ENCODE data around the gene UQCRC1.

The UQCRC1 gene

DNA sequence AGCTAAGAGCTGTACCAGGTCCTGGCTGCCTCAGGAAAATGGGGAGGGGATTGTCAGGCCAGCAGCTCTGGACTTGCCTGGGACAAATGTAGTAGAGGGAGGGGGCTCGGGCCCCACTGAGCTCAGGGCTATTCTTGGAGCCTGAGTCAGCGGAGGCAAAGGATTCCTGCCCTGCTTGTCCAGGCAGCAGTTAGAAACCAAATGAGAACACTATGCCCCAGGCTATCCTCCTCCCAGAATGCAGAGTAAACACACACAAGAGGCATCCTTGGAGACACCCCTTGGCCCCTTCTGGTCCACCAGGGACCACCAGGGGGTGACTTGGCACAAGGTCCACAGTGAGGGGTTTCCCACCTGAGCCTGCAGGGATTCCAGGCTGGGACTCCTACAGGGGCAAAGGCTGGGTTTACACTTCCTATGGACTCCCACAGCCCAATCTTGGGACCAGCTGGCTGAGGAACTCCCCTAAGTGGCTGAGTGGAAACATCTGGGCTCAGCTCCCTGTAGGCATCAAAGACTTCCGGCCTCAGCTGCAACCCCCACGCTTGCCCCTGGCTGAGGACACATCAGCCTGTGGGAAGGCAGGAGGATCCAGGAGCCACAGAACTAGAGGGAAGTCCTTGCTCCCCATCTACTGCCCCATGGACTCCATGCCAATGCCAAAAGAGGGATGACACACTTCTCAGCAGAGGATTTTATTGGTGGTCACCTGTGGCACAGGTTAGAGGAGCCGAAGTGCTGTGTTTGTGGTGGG, 10.9 kb downstream of the UQCRC1 start:
- DNase-seq (ENCODE audit: low read depth), result no peak

DNA sequence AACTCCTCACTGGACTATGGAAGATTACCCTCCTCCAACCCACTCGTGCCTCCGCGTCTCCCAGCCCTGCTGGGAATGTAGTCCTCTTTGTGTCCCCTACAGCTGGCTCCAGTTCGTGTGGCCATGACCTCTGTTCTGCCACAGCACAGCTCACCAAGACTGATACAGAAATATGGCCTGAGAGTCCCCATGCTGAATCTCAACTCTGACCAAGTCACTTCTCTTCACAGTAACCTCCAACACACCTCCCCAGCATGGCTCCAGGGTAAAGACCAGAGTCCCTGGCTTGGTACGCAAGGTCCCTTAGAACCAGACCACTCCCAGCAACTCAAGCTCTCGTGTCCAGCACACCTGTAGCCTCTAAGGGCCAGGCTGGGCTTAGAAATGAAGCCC, 12.0 kb downstream of the UQCRC1 start:
- no peak for DNase-seq (ENCODE audit: low read depth)

DNA sequence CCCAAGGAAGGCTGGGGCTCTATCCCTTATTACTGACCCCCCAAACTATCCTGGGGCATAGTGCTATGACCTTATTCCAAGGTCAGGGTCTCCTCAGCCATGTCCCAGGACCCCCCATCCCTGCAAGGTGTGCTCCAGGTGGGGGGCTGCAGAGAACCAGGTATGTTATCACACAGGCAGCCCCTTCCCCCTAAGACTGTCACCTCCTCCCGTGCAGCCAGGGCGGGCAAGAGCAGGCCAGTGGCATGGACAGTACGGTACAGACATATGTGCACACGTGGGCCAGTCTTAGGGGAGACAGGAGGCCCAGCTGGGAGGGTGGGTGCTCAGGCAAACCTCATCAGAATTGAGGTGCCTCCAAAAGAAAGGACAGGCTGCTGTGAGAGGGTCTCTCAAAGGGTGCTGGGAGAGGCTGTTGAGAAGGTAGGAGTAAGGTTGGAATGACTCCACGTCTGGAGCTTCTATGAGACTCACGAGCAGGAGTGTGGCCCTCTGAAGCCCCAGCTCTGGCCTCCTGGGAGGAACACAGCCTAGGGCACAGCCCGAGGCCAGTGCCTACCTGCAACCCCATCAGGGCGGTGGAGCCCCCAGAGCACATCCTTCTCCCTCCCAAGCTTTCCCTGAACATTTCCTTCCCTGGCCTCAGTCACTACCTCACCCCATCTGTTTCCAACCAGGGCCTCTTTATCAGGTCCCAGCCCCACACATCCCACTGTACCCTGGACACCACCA, 12.6 kb downstream of the UQCRC1 start:
- no peak for DNase-seq (ENCODE audit: low read depth)

DNA sequence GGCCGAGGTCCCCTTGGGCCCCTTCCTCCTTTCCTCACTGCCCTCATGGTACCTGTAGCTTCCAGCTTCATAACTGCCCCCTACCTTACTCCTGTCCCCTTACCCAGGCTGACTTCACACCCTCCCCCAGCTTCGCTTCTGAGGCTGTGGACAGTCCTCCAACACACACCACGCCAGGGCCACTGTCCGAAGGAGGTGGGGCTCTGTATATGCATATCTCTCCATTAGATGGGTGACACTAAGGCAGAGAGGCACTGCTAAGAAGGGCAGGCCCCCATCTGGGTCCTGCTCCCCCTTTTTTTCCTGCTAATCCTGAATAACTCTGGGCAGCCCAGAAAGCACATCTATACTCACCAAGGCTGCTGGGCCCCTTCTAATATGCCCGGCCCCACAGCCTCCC, 13.3 kb downstream of the UQCRC1 start:
- no peak for DNase-seq (ENCODE audit: low read depth)

DNA sequence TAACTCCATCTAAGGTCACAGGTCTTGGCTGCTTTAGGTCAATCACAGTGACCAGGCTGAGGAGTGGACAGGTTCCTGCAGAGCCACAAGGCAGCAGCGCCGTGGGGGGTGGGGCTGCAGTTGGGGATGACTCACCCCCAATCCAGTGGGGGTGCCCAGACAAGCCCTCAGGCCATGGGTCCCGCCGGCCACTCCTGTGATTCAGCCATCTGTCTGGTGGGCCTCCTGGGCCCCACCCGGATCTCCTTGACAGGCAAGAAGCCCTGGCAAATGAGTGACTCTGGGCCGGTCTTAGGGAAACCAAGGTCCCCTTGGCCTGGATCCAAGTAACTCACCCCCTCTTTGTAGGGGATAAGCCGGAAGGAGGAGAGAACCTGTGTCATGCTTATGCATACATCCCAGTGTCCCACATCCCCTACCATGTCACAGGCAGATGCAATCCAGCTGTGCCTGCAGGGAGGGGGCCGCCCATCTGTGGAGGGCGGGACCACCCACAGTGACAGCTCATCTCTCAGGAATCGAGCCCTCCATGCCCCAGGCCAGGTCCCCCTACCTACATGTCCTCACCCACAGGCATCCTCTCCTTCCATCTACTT, 13.8 kb downstream of the UQCRC1 start:
- DNase-seq (ENCODE audit: low read depth), result peak; percentile 85

DNA sequence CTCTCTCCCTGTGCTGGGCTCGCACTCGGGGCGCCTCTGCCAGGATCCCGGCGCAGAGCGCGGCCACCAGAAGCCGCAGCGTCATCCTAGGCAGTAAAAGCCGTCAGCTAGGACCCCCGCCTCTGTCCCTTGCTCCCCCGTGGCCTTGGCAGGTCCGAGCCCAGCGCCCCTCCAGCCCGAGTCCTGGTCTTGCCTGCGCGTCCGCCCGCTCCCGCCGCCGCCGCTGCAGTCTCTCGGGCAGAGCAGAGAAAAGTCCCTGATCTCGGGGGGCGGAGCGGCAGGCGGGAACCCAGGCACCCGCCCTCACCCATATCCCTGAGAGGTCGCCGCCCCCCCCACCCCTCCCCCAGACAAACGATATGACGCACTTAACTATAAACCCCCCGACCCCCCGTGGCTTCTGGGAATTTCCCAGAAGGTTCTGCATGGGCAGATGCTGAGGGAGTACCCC, 14.3 kb downstream of the UQCRC1 start, which contains the start of gene COL7A1:
Gene COL7A1 (minus strand): TSS at position 255 of the 451 bp plus-strand sequence. CDS start 170 bp downstream, at position 85.
- no peak for DNase-seq (ENCODE audit: low read depth)

DNA sequence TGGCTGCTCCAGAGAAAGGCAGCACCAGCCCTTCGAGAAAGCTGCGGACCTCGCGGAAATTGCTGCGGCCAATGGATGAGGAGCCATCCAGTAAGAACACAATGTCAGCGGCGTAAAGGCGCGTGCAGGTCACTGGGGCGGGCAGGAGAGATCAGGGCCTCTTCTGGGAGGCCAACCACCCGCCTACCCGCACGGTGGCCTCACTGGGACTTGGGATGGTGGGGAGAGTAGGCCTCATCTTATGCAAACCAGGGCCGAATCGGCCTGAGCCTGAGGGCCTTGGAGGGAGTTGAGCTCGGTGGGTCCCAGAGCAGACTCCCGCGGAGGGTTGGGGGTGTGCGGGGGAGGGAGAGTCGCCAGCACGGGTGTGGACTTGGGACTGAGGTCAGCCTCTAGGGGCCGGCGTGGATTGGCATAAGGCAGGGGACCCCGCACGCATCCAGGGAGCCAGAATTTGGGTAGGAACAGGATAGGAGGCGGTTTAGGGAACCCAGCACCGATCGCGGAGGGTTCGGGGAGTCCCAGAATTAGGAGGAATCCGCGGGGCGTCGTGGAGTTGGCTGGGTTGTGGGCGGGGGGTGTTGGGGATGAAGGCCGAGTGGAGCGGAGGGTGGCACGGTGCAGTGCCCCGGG, 14.9 kb downstream of the UQCRC1 start:
- no peak for DNase-seq (ENCODE audit: low read depth)

DNA sequence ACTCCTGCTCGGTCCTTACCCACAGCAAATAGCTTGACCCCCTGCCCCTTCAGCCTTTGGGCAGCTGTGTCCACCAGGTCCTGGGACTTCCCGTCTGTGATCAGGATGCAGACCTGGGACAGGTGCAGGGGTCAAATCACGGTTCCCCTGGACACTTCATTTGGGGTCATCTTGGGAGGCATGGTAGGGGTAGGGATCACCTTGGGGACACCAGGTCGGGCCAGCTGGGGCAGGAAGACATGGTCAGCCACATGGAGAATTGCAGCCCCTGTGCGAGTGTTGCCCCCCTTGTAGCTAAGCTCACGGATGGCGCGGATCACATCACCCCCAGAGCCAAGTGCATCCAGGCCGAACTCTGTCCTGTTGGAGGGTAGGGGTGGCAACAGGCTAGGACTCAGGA, 16.1 kb downstream of the UQCRC1 start:
- no peak for DNase-seq (ENCODE audit: low read depth)

DNA sequence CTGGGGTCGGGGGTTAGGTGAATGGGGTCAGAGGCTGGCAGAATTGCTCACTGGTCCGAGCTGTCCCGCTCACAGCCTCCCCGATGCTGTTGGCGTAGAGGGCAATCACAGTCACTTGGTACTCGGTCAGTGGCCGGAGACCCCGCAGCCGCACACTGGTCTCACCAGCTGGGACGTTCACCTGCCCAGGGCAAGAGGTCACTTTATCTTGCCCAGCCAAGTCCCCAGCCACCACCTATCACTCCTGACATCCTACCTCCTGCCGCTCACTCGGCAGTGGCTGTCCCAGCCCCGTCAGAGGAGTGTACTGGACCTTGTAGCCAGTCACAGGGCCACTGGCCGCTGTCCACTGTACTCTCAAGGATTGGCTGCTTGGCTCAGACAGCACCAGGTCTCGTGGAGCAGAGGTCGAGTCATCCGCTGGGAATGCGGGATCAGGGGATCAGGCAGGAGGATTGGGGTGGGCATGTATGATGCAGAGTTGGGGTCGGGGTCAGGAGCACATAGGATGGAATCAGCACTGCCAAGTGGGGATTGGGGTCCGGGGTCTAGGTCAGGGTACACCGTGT, 16.8 kb downstream of the UQCRC1 start:
- DNase-seq (ENCODE audit: low read depth), result no peak

DNA sequence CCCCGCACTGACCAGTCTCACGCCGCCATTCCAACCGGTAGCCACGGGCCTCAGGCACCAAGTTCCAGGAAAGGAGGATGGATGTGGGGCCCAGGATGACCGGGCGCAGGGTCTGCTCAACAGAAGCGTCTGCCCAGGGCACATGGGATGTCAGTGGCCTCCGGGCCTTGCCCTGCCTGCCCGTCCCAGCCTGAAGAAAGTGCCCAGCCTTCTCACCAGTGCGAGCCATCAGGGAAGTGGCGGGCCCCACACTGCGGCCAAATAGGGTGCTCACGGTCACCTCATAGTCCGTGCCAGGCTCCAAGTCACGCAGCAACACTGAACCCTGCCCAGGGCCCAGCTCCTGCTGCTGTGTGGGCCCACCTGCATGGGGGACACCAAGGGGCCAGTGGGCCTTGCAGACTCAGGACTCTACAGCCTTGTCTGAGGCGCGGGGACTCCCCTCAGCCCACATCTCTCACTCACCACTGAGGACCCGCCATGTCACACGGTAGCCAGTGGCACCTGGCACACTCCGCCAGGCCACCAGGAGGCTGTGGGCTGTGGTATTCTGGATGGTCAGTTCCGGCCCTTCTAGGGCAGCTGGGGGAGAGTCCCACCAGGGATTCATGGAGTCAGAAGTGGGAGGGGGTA, 17.4 kb downstream of the UQCRC1 start:
- DNase-seq (ENCODE audit: low read depth), result no peak

DNA sequence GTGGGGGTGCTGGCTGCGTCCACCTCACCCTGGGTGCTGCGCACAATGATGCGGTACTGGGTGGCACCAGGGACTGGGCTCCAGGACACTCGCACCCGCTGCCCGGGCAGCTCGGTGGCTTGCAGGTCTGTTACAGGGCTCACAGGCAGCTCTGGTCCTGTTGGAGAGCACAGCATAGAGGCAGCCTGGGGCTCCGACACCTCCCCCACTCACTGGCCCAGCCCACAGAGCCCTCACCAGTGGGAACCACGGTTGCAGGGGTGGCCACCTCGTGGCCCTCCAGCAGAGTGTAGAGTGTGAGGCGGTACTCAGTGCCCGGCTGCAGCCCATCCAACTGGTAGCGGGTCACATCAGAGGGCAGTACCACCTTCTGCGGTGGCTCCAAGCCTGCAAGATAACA, 18.0 kb downstream of the UQCRC1 start:
- no peak for DNase-seq (ENCODE audit: low read depth)

DNA sequence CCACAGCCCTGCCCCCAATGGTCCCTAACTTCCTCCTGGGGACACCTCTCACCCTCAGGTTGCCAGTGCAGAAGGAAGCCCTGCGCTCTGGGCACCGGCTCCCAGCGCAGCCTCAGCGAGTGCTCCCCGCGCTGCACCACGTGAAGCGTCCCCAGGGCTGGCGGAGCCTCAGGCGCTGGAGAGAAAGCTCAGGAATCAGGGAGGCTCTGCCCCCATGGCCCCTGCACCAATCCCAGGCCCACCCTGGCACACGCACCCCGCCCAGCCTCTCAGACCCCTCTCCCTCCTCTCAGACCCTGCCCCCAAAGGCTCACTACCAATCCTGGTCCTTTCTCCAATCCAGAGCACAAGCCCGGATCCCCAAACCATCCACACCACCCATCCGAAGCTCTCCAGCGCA, 21.2 kb downstream of the UQCRC1 start:
- DNase-seq (ENCODE audit: low read depth), result no peak

DNA sequence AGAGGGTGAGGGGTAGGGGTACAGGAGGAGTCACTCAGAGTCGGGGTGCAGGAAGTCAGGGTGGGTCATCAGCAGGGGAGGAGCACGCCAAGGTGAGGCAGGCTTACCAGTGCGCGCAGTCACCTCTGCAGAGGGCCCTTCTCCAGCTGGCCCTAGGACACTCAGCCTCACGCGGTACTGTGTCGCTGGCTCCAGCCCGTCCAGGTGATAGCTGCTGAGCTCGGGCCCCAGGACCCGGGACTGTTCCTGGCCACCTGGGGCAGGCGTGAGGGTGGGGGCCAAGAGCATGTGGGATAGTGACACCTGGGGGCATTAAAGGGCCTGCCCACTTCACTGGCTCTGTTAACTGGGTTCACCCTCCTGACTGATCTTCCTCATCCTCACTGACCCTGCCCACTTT, 21.8 kb downstream of the UQCRC1 start:
- no peak for DNase-seq (ENCODE audit: low read depth)

DNA sequence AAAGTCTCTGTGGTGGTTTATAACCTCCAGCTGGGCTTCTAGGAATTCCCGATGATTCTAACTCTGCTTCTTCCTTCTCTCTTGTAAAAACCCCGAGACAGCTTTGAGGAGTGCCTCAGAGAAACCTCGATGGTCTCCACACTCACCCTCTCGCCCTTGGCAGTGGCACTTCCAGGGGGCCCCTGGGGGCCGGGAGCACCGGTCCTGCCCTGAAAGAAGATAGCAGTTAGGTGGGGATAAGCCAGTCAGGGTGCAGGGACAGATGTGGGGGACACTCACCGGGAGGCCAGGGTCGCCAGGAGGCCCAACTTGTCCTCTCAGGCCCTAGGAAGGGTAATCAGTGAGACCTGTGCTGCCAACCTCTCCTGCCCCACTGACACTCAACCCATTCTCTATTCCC, 24.0 kb downstream of the UQCRC1 start:
- DNase-seq (ENCODE audit: low read depth), result no peak

DNA sequence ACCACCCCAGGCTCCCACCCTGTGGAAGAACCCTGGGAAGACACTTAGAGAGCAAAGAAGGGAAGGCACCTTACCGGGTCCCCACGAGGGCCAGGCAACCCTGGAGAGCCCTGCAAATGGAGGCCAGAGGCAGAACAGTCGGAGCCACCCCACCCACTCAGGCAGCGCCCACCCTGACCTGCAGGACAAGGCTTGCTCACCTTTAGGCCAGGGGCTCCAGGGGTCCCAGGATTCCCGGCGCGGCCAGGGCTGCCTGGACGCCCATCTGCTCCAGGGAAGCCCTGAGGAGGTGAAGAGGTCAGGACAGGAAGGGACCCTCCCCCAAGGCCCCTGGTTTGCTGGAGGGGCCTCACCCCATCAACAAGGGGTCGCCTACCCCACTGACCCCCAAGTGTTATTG, 24.6 kb downstream of the UQCRC1 start:
- DNase-seq (ENCODE audit: low read depth), result no peak

DNA sequence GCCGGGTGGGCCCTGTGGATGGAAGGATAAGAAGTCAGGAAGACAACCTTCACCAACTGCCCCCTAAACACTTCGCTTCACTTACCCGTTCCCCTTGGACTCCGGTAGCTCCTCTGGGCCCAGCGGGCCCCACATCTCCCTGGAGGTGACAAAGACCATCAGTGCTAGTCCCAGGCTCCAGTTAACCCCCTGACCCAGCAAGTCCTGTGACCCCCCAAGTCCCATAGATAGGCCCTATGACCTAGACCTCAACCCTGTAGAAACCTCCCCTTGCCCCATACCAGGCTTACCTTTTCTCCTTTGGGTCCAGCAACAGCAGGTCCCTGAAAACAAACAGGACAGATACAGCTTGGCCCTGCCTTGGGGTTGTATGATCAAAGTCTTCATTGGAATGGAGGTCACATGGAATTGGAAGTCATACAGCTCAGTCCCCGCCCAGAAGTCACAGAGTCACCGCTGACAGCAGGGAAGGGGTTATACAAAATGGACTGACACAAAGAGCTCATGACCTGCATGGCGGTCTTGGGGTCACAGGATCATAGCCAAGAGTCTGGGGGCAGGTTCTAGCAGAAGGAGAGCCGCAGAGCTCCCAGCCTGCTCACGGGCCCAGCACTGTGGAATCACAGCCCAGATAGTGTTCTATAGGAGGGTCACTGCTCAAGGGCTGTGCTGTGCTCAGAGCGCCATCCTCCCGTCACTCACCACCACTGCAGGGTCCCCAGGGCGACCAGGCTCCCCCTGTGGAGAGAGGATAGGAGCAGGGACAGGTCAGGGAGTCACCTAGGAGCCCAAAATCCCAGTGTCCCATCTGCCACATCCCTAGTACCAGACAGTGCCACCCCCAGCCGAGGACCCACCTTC, 27.6 kb downstream of the UQCRC1 start:
- DNase-seq (ENCODE audit: low read depth), result no peak

DNA sequence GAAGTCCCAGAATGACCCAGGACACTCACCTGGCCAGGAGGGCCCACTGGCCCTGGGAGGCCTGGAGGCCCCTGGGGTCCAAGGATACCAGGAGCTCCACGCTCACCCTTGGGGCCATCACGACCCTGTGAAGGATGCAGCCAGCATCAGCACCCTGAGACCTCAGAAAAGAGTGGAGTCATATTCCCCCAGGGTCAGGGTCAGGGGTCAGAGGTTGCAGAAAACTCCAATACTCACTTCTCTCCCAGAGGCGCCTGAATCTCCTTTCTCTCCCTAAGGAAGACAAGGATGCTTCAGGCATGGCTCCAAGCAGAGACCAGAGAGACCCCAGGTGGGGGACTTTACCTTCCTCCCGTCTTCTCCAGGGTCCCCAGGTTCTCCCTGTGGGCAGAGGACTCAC, 32.8 kb downstream of the UQCRC1 start:
- DNase-seq (ENCODE audit: low read depth), result no peak

DNA sequence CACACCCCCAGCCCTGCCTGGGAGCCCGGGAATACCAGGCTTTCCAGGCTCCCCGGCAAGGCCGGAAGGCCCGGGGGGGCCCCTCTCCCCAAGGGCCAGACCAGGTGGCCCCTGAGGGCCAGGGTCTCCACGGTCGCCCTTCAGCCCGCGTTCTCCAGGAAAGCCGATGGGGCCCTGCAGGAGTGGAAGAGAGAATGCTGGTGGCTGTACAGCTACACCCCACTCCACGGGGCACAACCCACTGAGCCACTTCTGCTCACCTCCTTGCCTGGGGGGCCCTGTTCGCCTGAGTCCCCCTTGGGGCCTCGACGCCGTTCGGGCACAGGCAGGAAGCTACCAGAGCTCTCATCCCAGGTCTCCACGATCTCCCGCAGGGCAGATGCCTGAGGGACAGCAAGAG, 34.1 kb downstream of the UQCRC1 start:
- DNase-seq (ENCODE audit: low read depth), result no peak

DNA sequence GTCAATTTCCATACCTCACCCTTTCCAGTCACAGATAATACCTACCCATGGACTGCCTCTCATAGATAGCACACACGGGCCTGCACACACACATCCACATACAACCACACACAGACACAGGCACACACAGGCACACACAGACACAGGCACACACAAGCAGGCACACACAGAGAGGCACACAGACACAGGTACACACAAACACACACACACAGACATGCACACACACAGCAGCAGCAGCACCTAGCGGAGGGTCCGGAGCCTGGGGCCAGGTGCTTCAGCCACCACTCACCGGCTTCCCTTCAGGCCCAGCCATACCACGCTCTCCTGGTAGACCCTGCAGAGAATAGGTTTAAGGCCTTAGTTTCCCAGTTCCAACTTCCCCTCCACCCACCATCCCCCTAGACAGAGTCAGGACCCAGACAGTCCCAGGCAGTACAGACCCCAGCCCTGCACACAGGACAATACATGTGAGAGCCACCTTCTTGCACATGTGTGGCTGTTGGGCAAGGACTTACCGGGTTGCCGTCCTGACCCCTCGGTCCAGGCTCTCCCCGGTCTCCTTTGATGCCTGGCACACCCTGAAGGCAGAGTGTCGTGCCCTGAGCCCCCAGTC, 35.4 kb downstream of the UQCRC1 start:
- DNase-seq (ENCODE audit: low read depth), result no peak

DNA sequence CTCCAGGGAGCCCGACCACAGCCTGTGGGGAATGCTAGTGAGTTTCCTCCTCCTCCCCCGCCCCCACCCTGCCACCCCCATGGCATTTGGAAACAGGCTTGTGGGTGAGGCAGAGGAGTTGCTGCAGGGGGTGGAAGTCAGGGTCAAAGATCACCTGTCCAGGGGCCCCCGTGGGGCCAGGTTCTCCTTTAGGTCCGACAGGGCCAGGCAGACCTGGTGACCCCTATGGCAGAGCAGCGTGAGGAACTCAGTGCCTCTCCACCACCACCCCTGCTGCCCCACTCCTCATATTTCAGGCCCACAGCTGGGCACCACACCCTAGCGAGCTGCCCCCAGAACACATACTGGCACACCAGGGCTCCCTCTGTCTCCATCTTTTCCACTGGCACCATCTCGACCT, 36.9 kb downstream of the UQCRC1 start:
- no peak for DNase-seq (ENCODE audit: low read depth)

Measured in HS-27A (cell line).